GM23338 (cell line): ENCODE results near the gene RNF187. TPM values are rescaled to one million over a fixed set of nuclear protein-coding genes. Genes with fewer than 3 reads are reported as not detected.

Experiments
- ATAC-seq: fragments of 200-7000 bp; cut with Tn5 transposase; 3 replicates; pipeline ENCODE4 v1.9.1; 2020
- DNase-seq: peaks from one replicate; pipeline ENCODE4 v3.0.0-alpha.2; 2015; ENCODE audit warnings: low spot score
- H2AFZ ChIP-seq: fragments of 200-600 bp; sonication (generic); 2 replicates; pipeline ENCODE4 v1.8.0; 2016; ENCODE audit warnings: antibody characterized with exemption, mild to moderate bottlenecking, moderate library complexity
- H3F3A ChIP-seq: fragments of 200-600 bp; sonication (generic); replicated peaks from 2 replicates; pipeline ENCODE4 v1.8.0; 2017; ENCODE audit warnings: antibody characterized with exemption, mixed run types, low read depth
- H3K27ac ChIP-seq: fragments of 200-600 bp; sonication (generic); 2 replicates; pipeline ENCODE4 v1.6.1; 2016; ENCODE audit warnings: low read depth
- H3K27me3 ChIP-seq: fragments of 200-600 bp; sonication (generic); 2 replicates; pipeline ENCODE4 v1.8.0; 2016; ENCODE audit warnings: mild to moderate bottlenecking, mixed run types, moderate library complexity; ENCODE audit not compliant: insufficient read depth
- H3K36me3 ChIP-seq: fragments of 200-600 bp; sonication (generic); 2 replicates; pipeline ENCODE4 v1.8.0; 2016; ENCODE audit warnings: mild to moderate bottlenecking; ENCODE audit not compliant: insufficient read depth
- H3K4me1 ChIP-seq: fragments of 200-600 bp; sonication (generic); 2 replicates; pipeline ENCODE4 v1.8.0; 2016; ENCODE audit warnings: mild to moderate bottlenecking, moderate library complexity; ENCODE audit not compliant: insufficient read depth
- H3K4me2 ChIP-seq: fragments of 200-600 bp; sonication (generic); 2 replicates; pipeline ENCODE4 v1.7.1; 2017; ENCODE audit warnings: mixed run types
- H3K4me3 ChIP-seq: fragments of 200-600 bp; sonication (generic); 2 replicates; pipeline ENCODE4 v1.6.1; 2016; ENCODE audit warnings: mixed run types
- H3K79me2 ChIP-seq: fragments of 200-600 bp; sonication (generic); replicated peaks from 2 replicates; pipeline ENCODE4 v1.8.0; 2017; ENCODE audit warnings: mild to moderate bottlenecking; ENCODE audit not compliant: insufficient read depth
- H3K9me2 ChIP-seq: fragments of 200-600 bp; sonication (generic); 2 replicates; pipeline ENCODE4 v1.8.0; 2017; ENCODE audit not compliant: insufficient read depth
- H4K20me1 ChIP-seq: fragments of 200-600 bp; sonication (generic); replicated peaks from 2 replicates; pipeline ENCODE4 v1.8.0; 2017; ENCODE audit warnings: mild to moderate bottlenecking; ENCODE audit not compliant: insufficient read depth
- H3K27ac Mint-ChIP-seq: 2 replicates; pipeline ENCODE4 v1.8.0; 2020; ENCODE audit warnings: inconsistent platforms, mild to moderate bottlenecking, moderate library complexity, mixed read lengths
- H3K27me3 Mint-ChIP-seq: 3 replicates; pipeline ENCODE4 v1.8.0; 2022; ENCODE audit warnings: low read depth, mild to moderate bottlenecking, moderate library complexity, mixed read lengths, inconsistent platforms; ENCODE audit not compliant: insufficient read depth, poor library complexity
- H3K36me3 Mint-ChIP-seq: 3 replicates; pipeline ENCODE4 v1.8.0; 2021; ENCODE audit warnings: low read depth, mild to moderate bottlenecking, inconsistent platforms, moderate library complexity, mixed read lengths
- H3K4me1 Mint-ChIP-seq: 3 replicates; pipeline ENCODE4 v1.8.0; 2020; ENCODE audit warnings: mild to moderate bottlenecking, inconsistent platforms, mixed read lengths
- H3K4me3 Mint-ChIP-seq: 3 replicates; pipeline ENCODE4 v1.8.0; 2021; ENCODE audit warnings: moderate library complexity, mild to moderate bottlenecking, inconsistent platforms, mixed read lengths
- H3K9me3 Mint-ChIP-seq: 3 replicates; pipeline ENCODE4 v1.8.0; 2020; ENCODE audit warnings: moderate library complexity, mild to moderate bottlenecking, inconsistent platforms, mixed read lengths
- ETS1 ChIP-seq: IDR thresholded peaks from 2 replicates; pipeline ENCODE4 v1.6.1; 2016; ENCODE audit warnings: antibody characterized with exemption
- EZH2 ChIP-seq: fragments of 200-600 bp; sonication (generic); IDR thresholded peaks from one replicate; pipeline ENCODE4 v1.8.0; 2017; ENCODE audit warnings: antibody characterized with exemption, mild to moderate bottlenecking, low read depth; ENCODE audit not compliant: unreplicated experiment
- EZH2phosphoT487 ChIP-seq: fragments of 200-600 bp; sonication (generic); IDR thresholded peaks from one replicate; pipeline ENCODE4 v1.8.1; 2018; ENCODE audit warnings: antibody characterized with exemption; ENCODE audit not compliant: unreplicated experiment
- JUNB ChIP-seq: IDR thresholded peaks from one replicate; pipeline ENCODE4 v1.6.1; 2016; ENCODE audit warnings: antibody characterized with exemption; ENCODE audit not compliant: unreplicated experiment
- NANOG ChIP-seq: IDR thresholded peaks from 2 replicates; pipeline ENCODE4 v1.6.1; 2016; ENCODE audit warnings: antibody characterized with exemption, borderline replicate concordance
- REST ChIP-seq: IDR thresholded peaks from one replicate; pipeline ENCODE4 v1.6.1; 2018; ENCODE audit warnings: antibody characterized with exemption; ENCODE audit not compliant: unreplicated experiment
- STAT1 ChIP-seq: IDR thresholded peaks from one replicate; pipeline ENCODE4 v1.6.1; 2016; ENCODE audit warnings: antibody characterized with exemption; ENCODE audit not compliant: unreplicated experiment
- ZNF114 ChIP-seq: fragments of 250-450 bp; sonication (Bioruptor Pico); IDR thresholded peaks from 2 replicates; pipeline ENCODE4 v1.5.0; 2020; ENCODE audit warnings: mild to moderate bottlenecking, moderate library complexity
- ZNF462 ChIP-seq: fragments of 250-450 bp; sonication (Bioruptor Pico); IDR thresholded peaks from 2 replicates; pipeline ENCODE4 v1.5.0; 2020; ENCODE audit warnings: mild to moderate bottlenecking, moderate library complexity
- polyA plus RNA-seq: library from polyadenylated mRNA; unstranded; fragments of >200 nt; fragmentation: Nextera tagmentation; extraction: Ambion mirVana; gene quantifications from 2 replicates; pipeline ENCODE4 v1.2.1, GENCODE V29; 2016
- total RNA-seq: library from RNA; depleted of rRNA; stranded (reverse); fragments of >200 nt; shearing (Covaris generic); gene quantifications from 2 replicates; pipeline ENCODE4 v1.2.3, GENCODE V29; 2014

Gene RNF187
- total and polyA plus RNA-seq, 2 experiments from 2014 or later = 24.8 to 55.3 TPM

GRCh38 chr1:228538831-228539230 is 51.6 kb downstream of the RNF187 start:
- H3K27me3 Mint-ChIP-seq = peaks cover 100% of the 10 kb centered on the region
- Histone ChIP-seq H3K79me2 (no peaks in the 10 kb centered on the region), H3K27me3 (peaks cover 100% of the 10 kb centered on the region), H4K20me1 (no peaks in the 10 kb centered on the region), H3K27ac (no peak overlapping the region), H3K4me1 (no peaks in the 10 kb centered on the region), H2AFZ (no peak overlapping the region), H3F3A (no peaks in the 10 kb centered on the region), H3K36me3 (no peaks in the 10 kb centered on the region), H3K4me3 (no peak overlapping the region), H3K9me2 (no peaks in the 10 kb centered on the region), H3K4me2 (no peak overlapping the region)
- ATAC-seq = no peak
- no peak for DNase-seq
- no peak overlapping the region for H3K27ac Mint-ChIP-seq
- no peak overlapping the region for H3K4me3 Mint-ChIP-seq
- no peaks in the 10 kb centered on the region for H3K4me1 Mint-ChIP-seq
- peaks cover 91% of the 10 kb centered on the region for H3K9me3 Mint-ChIP-seq
- H3K36me3 Mint-ChIP-seq = peaks cover 26% of the 10 kb centered on the region
- TF ChIP-seq ZNF114 (CRISPR knock-in tag) (no peak), ETS1 (no peak), EZH2 (no peak)

GRCh38 chr1:228540161-228540917 is 53.2 kb downstream of the RNF187 start:
- H3K27ac Mint-ChIP-seq = no peak overlapping the region
- peaks cover 91% of the 10 kb centered on the region for H3K9me3 Mint-ChIP-seq
- H3K4me3 ChIP-seq = no peak overlapping the region
- peak; percentile 51 for DNase-seq
- no peaks in the 10 kb centered on the region for H4K20me1 ChIP-seq
- no peaks in the 10 kb centered on the region for H3K79me2 ChIP-seq
- H3K27ac ChIP-seq = no peak overlapping the region
- peaks cover 100% of the 10 kb centered on the region for H3K27me3 ChIP-seq
- H3K4me1 Mint-ChIP-seq = no peaks in the 10 kb centered on the region
- H3K4me3 Mint-ChIP-seq = no peak overlapping the region; the same call in 2 of the 3 replicates
- no peaks in the 10 kb centered on the region for H3K9me2 ChIP-seq
- H3F3A ChIP-seq = no peaks in the 10 kb centered on the region
- H3K4me1 ChIP-seq = no peaks in the 10 kb centered on the region
- no peaks in the 10 kb centered on the region for H3K36me3 ChIP-seq
- peaks cover 100% of the 10 kb centered on the region for H3K27me3 Mint-ChIP-seq
- no peak overlapping the region for H2AFZ ChIP-seq
- no peak overlapping the region for H3K4me2 ChIP-seq
- H3K36me3 Mint-ChIP-seq = peaks cover 29% of the 10 kb centered on the region
- ATAC-seq = peak; percentile 64
- no peak for TF ChIP-seq STAT1
- no peak for TF ChIP-seq JUNB
- no peak for TF ChIP-seq REST
- no peak for TF ChIP-seq EZH2phosphoT487
- no peak for TF ChIP-seq NANOG
- TF ChIP-seq ETS1 = no peak
- TF ChIP-seq ZNF462 = no peak
